ENCODE data around the gene ENTREP1.

DNA sequence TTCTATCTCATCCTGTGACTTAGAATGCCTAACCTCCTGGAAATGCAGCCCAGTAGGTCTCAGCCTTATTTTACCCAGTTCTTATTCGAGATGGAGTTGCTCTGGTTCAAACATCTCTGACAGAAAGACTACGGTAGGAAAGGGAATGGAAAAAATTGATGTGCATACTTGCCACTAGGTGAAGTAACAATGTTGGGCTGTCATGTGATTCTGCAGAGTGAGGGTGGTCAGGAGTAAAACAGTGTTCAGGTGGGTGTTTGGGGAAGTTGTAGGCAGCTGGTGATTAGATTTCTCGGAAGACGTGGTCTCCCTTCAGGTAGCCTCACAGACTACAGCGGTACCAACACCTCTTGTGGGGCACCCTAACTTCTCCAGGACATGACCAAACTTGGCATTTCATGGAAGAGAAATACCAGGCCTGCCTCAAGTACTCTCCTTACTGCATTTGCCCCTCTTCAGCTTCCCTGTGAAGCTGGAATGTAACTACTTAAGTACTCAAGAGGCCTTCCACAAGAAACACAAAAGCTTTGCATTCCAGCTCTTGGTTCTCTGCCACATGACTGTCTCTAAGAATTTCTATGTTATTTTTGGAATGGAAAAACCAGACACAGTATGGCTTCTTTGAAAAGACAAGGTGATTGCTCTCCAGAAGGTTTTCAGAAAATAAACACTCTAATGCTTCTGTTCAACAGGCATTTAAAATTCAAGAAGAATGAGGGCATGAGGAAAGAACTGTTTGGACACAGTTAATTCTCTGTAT is 17.4 kb upstream of the ENTREP1 start:
- TF ChIP-seq, protein P1, sequence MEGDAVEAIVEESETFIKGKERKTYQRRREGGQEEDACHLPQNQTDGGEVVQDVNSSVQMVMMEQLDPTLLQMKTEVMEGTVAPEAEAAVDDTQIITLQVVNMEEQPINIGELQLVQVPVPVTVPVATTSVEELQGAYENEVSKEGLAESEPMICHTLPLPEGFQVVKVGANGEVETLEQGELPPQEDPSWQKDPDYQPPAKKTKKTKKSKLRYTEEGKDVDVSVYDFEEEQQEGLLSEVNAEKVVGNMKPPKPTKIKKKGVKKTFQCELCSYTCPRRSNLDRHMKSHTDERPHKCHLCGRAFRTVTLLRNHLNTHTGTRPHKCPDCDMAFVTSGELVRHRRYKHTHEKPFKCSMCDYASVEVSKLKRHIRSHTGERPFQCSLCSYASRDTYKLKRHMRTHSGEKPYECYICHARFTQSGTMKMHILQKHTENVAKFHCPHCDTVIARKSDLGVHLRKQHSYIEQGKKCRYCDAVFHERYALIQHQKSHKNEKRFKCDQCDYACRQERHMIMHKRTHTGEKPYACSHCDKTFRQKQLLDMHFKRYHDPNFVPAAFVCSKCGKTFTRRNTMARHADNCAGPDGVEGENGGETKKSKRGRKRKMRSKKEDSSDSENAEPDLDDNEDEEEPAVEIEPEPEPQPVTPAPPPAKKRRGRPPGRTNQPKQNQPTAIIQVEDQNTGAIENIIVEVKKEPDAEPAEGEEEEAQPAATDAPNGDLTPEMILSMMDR (IDR thresholded peaks at IDR 0.05) = no peak
- no peak for TF ChIP-seq EP300 (IDR thresholded peaks at IDR 0.05; ENCODE audit: low read depth)
